SK-N-SH (cell line): ENCODE results near the gene RAC3. TPM values are rescaled to one million over a fixed set of nuclear protein-coding genes. Genes with fewer than 3 reads are reported as not detected.

Experiments used
- CTCF ChIA-PET: fragments of 300-600, 350-600 bp; formaldehyde crosslinking; extraction: SDS; loops from one replicate; lab custom pipeline; 2021; lab: Yijun Ruan, JAX
- POLR2A ChIA-PET: fragments of 350-600 bp; sonication (Branson Sonifier 250); formaldehyde crosslinking; extraction: SDS; loops from one replicate; lab custom pipeline; 2020; ENCODE audit warnings: antibody characterized with exemption, inconsistent platforms; lab: Yijun Ruan, JAX
- DNase-seq: peaks from one replicate; pipeline ENCODE4 v3.0.0; 2012
- H2AFZ ChIP-seq: fragments of 200-600 bp; sonication (generic); 2 replicates; pipeline ENCODE4 v1.8.1; 2016; ENCODE audit warnings: antibody characterized with exemption, mild to moderate bottlenecking, low read depth
- H3F3A ChIP-seq: fragments of 200-600 bp; sonication (generic); replicated peaks from 2 replicates; pipeline ENCODE3; 2016; ENCODE audit warnings: antibody characterized with exemption, mild to moderate bottlenecking; ENCODE audit not compliant: insufficient read depth
- H3K27ac ChIP-seq, 2 experiments: fragments of 200-500 bp in 1 of 2; fragments of 200-600 bp in 1 of 2; sonication (Bioruptor generic) in 1 of 2; sonication (generic), shearing (Covaris generic) in 1 of 2; 2 replicates each; pipeline versions ENCODE4 v1.5.1 to v1.6.1; 2014 to 2016; ENCODE audit warnings: low read depth in 2 of 2, inconsistent platforms in 1 of 2, low read length in 1 of 2, mild to moderate bottlenecking in 1 of 2, mixed read lengths in 1 of 2
- H3K27me3 ChIP-seq: fragments of 200-600 bp; sonication (generic), shearing (Covaris generic); 2 replicates; pipeline ENCODE4 v1.6.1; 2016; ENCODE audit warnings: mixed run types; ENCODE audit not compliant: insufficient read depth
- H3K36me3 ChIP-seq, 2 experiments: fragments of 200-500 bp in 1 of 2; fragments of 200-600 bp in 1 of 2; sonication (Bioruptor generic) in 1 of 2; sonication (generic) in 1 of 2; replicated peaks in 1 of 2; 2 replicates each; pipeline versions ENCODE3 to v1.5.1; 2014 to 2016; ENCODE audit warnings: low read length in 1 of 2, mild to moderate bottlenecking in 1 of 2; ENCODE audit not compliant: insufficient read depth in 2 of 2, control insufficient read depth in 1 of 2
- H3K4me1 ChIP-seq, 2 experiments: fragments of 200-500 bp in 1 of 2; fragments of 200-600 bp in 1 of 2; sonication (Bioruptor generic) in 1 of 2; sonication (generic), shearing (Covaris generic) in 1 of 2; 2 replicates each; pipeline versions ENCODE4 v1.5.1 to v1.6.1; 2014 to 2016; ENCODE audit warnings: low read depth in 1 of 2, low read length in 1 of 2, mixed run types in 1 of 2; ENCODE audit not compliant: insufficient read depth in 2 of 2, control insufficient read depth in 1 of 2
- H3K4me2 ChIP-seq: fragments of 200-600 bp; sonication (generic), shearing (Covaris generic); 2 replicates; pipeline ENCODE4 v1.6.1; 2017; ENCODE audit warnings: mixed run types
- H3K4me3 ChIP-seq, 2 experiments: fragments of 200-500 bp in 1 of 2; fragments of 200-600 bp in 1 of 2; sonication (Bioruptor generic) in 1 of 2; sonication (generic), shearing (Covaris generic) in 1 of 2; 2 replicates each; pipeline versions ENCODE4 v1.5.1 to v1.8.1; 2014 to 2016; ENCODE audit warnings: low read depth in 2 of 2, inconsistent platforms in 1 of 2, low read length in 1 of 2, mild to moderate bottlenecking in 1 of 2, mixed read lengths in 1 of 2, moderate library complexity in 1 of 2
- H3K79me2 ChIP-seq: fragments of 200-600 bp; sonication (generic); 2 replicates; pipeline ENCODE4 v1.8.1; 2017; ENCODE audit warnings: mild to moderate bottlenecking; ENCODE audit not compliant: insufficient read depth
- H3K9ac ChIP-seq: fragments of 200-600 bp; sonication (generic); 2 replicates; pipeline ENCODE4 v1.6.1; 2017; ENCODE audit warnings: mixed run types
- H3K9me2 ChIP-seq: fragments of 200-600 bp; sonication (generic); 2 replicates; pipeline ENCODE4 v1.6.1; 2017; ENCODE audit warnings: mixed run types
- H3K9me3 ChIP-seq: fragments of 200-600 bp; sonication (generic); 2 replicates; pipeline ENCODE4 v1.6.1; 2017; ENCODE audit warnings: mixed run types, mild to moderate bottlenecking, moderate library complexity
- H4K20me1 ChIP-seq: fragments of 200-600 bp; sonication (generic); 2 replicates; pipeline ENCODE4 v1.6.1; 2017; ENCODE audit warnings: mild to moderate bottlenecking, mixed run types; ENCODE audit not compliant: insufficient read depth
- CHD2 ChIP-seq: fragments of 150-350 bp; IDR thresholded peaks from 2 replicates; pipeline ENCODE4 v1.6.1; 2018; ENCODE audit warnings: low read length; ENCODE audit not compliant: partially characterized antibody
- CTCF ChIP-seq: fragments of 200-600 bp; sonication (generic); IDR thresholded peaks from 2 replicates; pipeline ENCODE4 v1.6.1; 2017; ENCODE audit warnings: antibody characterized with exemption, mild to moderate bottlenecking, moderate library complexity
- ELF1 ChIP-seq: IDR thresholded peaks from 2 replicates; pipeline ENCODE4 v1.4.0; 2012
- EP300 ChIP-seq, 2 experiments: IDR thresholded peaks; 2 replicates each; pipeline versions ENCODE4 v1.4.0 to v1.6.1; 2012; ENCODE audit warnings: borderline replicate concordance in 1 of 2, low read depth in 1 of 2, low read length in 1 of 2
- FOXM1 ChIP-seq: IDR thresholded peaks from 2 replicates; pipeline ENCODE4 v1.4.0; 2012; ENCODE audit warnings: low read depth, mild to moderate bottlenecking
- IRF3 ChIP-seq: fragments of 150-350 bp; IDR thresholded peaks from 2 replicates; pipeline ENCODE4 v1.6.1; 2016; ENCODE audit warnings: mild to moderate bottlenecking, low read depth, low read length
- MAX ChIP-seq: IDR thresholded peaks from 2 replicates; pipeline ENCODE4 v1.4.0; 2012; ENCODE audit warnings: low read depth
- MXI1 ChIP-seq: IDR thresholded peaks from 2 replicates; pipeline ENCODE4 v1.6.1; 2012; ENCODE audit warnings: mild to moderate bottlenecking, low read depth, low read length, improper control_type of control experiment
- NRF1 ChIP-seq: IDR thresholded peaks from 2 replicates; pipeline ENCODE4 v1.6.1; 2012; ENCODE audit warnings: low read depth, mild to moderate bottlenecking, low read length
- RAD21 ChIP-seq: IDR thresholded peaks from 2 replicates; pipeline ENCODE4 v1.6.1; 2012; ENCODE audit warnings: mild to moderate bottlenecking, low read length
- RCOR1 ChIP-seq: fragments of 150-350 bp; IDR thresholded peaks from 2 replicates; pipeline ENCODE4 v1.6.1; 2017; ENCODE audit warnings: antibody characterized with exemption, low read length
- RFX5 ChIP-seq: IDR thresholded peaks from 2 replicates; pipeline ENCODE4 v1.6.1; 2012; ENCODE audit warnings: mild to moderate bottlenecking, improper control_type of control experiment, low read length
- TAF1 ChIP-seq: IDR thresholded peaks from 2 replicates; pipeline ENCODE4 v1.6.1; 2012; ENCODE audit warnings: low read depth, mild to moderate bottlenecking, low read length, moderate library complexity, borderline replicate concordance
- USF1 ChIP-seq: IDR thresholded peaks from 2 replicates; pipeline ENCODE4 v1.4.0; 2012; ENCODE audit warnings: low read depth, borderline replicate concordance
- USF2 ChIP-seq: fragments of 150-350 bp; IDR thresholded peaks from 2 replicates; pipeline ENCODE4 v1.6.1; 2017; ENCODE audit warnings: antibody characterized with exemption, low read length, low read depth, borderline replicate concordance
- WGBS: methylation state at CpG from one replicate; pipeline ENCODE4 v1.1.6; 2017; ENCODE audit warnings: low lambda C conversion rate; 5-methylcytosine and 5-hydroxymethylcytosine counted together
- polyA plus RNA-seq, 3 experiments: library from polyadenylated mRNA; depleted of rRNA; stranded (reverse); fragments of >200 nt; gene quantifications; 2 replicates each; pipeline ENCODE4 v1.2.3, GENCODE V29; 2012

The RAC3 gene
- polyA plus RNA-seq, 1 of the 3 experiments (the other 2 are of a cell fraction) = 83.6 TPM

- TF ChIP-seq TAF1 (peak; percentile 69), EP300 (IDR thresholded peaks at IDR 0.05; ENCODE audit: borderline replicate concordance in 1 of 2, low read depth in 1 of 2, low read length in 1 of 2) (no peak), RAD21 (no peak)
Observed at GRCh38 chr17:82022310-82022980, 9.0 kb upstream of the RAC3 start, which contains the start of gene CENPX (continued).

GRCh38 chr17:82022981-82023446 is 8.5 kb upstream of the RAC3 start, which contains the start of gene LRRC45:
TSS of gene LRRC45 (plus strand) at chr17:82023305. CDS start at chr17:82023644, 339 bp downstream.
- CTCF ChIA-PET = interaction anchor here (1.0 to 35.7 kb wide), 17 partner anchors 8 to 153 kb away, joined by 3 to 1216 read pairs (median 43); partner anchors contain the start of genes ARHGDIA, ASPSCR1, DCXR and FASN
- Histone ChIP-seq H3K9ac (peak within 1 kb of the TSS; percentile 86), H3K4me3 (peak within 1 kb of the TSS; percentile 88 to 92), H3K79me2 (peaks cover 35% of the 10 kb centered on the region), H3K4me2 (peak within 1 kb of the TSS; percentile 99)
- DNase-seq = peak; percentile 100
- TF ChIP-seq CHD2 (peak; percentile 95), RFX5 (peak; percentile 82), IRF3 (peak; percentile 92), NRF1 (peak; percentile 74), ELF1 (peak; percentile 93), RCOR1 (no peak)
- TF ChIP-seq, all 33 proteins: peak for 5
- POLR2A ChIA-PET = interaction anchor here (1.0 to 4.2 kb wide), 10 partner anchors 8 to 95 kb away, joined by 3 to 41 read pairs (median 4); partner anchors contain the start of genes DCXR, FASN, MAFG and NOTUM
- H3K27ac ChIP-seq = peak within 1 kb of the TSS; percentile 41 to 69
- H3K9me2 ChIP-seq = no peaks in the 10 kb centered on the region
- H3K36me3 ChIP-seq = peaks cover 7 to 18% of the 10 kb centered on the region in 2 experiments
- H4K20me1 ChIP-seq = peaks cover 17% of the 10 kb centered on the region
- H3K9me3 ChIP-seq = no peaks in the 10 kb centered on the region
- H3K27me3 ChIP-seq = no peaks in the 10 kb centered on the region
- WGBS = 2% methylated on average over 9 of the region's 42 CpGs
- peaks cover 18 to 36% of the 10 kb centered on the region in 2 experiments; a peak in 3 of 4 replicates for H3K4me1 ChIP-seq
- H2AFZ ChIP-seq = peak within 1 kb of the TSS; percentile 84
- H3F3A ChIP-seq = peaks cover 26% of the 10 kb centered on the region

GRCh38 chr17:82023447-82024241 is 7.8 kb upstream of the RAC3 start:
- H3K27ac ChIP-seq = peak overlapping the region in 1 of 2 experiments; percentile 69; a peak in 2 of 4 replicates
- ChIA-PET POLR2A (interaction anchor here (0.7 to 4.2 kb wide), 9 partner anchors 8 to 96 kb away, joined by 3 to 41 read pairs (median 5); partner anchors contain the start of genes DCXR, FASN, MAFG and NOTUM), CTCF (interaction anchor here (1.0 to 35.7 kb wide), 12 partner anchors 13 to 154 kb away, joined by 3 to 1216 read pairs (median 33); partner anchors contain the start of genes ARHGDIA, DCXR, FASN and MYADML2)
- TF ChIP-seq EP300 (IDR thresholded peaks at IDR 0.05; ENCODE audit: borderline replicate concordance in 1 of 2, low read depth in 1 of 2, low read length in 1 of 2) (no peak), USF1 (no peak), FOXM1 (no peak), MAX (peak; percentile 52; the same call in 1 of the 2 replicates), CTCF (no peak), USF2 (no peak), MXI1 (peak; percentile 57; the same call in 1 of the 2 replicates)

More at GRCh38 chr17:82023447-82024241, 7.8 kb upstream of the RAC3 start:
- no peaks in the 10 kb centered on the region for H3K27me3 ChIP-seq
- peaks cover 30% of the 10 kb centered on the region for H3K79me2 ChIP-seq
- peaks cover 18 to 36% of the 10 kb centered on the region in 2 experiments; a peak in 3 of 4 replicates for H3K4me1 ChIP-seq
- H3K9me3 ChIP-seq = no peaks in the 10 kb centered on the region
- H4K20me1 ChIP-seq = peaks cover 17% of the 10 kb centered on the region
- H3K4me2 ChIP-seq = peak overlapping the region; percentile 98
- peaks cover 20% of the 10 kb centered on the region for H3F3A ChIP-seq
- peak; percentile 83 for DNase-seq
- H3K9ac ChIP-seq = peak overlapping the region; percentile 71
- 8% methylated on average over 38 of the region's 55 CpGs for WGBS
- H3K36me3 ChIP-seq = peaks cover 3 to 16% of the 10 kb centered on the region in 2 experiments
- H2AFZ ChIP-seq = peak overlapping the region; percentile 76
- H3K4me3 ChIP-seq = peak overlapping the region; percentile 83 to 88
- no peaks in the 10 kb centered on the region for H3K9me2 ChIP-seq
